ENCODE data around the gene SNAP29.
A peak's percentile ranks its signal among the peaks of the same experiment; 100 is the strongest.
"Not testable (repeated sequence)": the region's sequence is repeated elsewhere in the genome, so short reads cannot be mapped to it uniquely, and the experiment has no call there.

SNAP29 gene

DNA sequence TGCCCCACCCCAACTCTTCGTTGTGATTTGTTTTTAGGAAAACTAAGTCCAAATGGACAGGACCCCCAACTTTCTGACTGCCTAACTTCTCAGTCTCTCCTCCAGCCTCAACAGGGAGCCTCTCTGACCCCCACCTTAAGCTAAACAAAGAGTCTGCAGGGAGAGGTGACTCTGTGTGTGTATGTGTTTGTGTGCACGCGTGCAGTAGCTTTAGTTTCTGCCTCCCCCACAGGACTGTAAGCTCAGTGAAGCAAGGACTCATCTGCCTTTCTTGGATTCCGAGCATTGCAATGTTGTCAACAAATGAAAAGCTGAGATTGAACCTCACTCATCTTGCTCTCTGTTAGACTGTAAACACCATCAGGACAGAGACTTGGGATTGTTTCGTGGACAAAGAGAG, 7.9 kb downstream of the SNAP29 start:
- no peak for DNase-seq (ENCODE audit: low spot score)

DNA sequence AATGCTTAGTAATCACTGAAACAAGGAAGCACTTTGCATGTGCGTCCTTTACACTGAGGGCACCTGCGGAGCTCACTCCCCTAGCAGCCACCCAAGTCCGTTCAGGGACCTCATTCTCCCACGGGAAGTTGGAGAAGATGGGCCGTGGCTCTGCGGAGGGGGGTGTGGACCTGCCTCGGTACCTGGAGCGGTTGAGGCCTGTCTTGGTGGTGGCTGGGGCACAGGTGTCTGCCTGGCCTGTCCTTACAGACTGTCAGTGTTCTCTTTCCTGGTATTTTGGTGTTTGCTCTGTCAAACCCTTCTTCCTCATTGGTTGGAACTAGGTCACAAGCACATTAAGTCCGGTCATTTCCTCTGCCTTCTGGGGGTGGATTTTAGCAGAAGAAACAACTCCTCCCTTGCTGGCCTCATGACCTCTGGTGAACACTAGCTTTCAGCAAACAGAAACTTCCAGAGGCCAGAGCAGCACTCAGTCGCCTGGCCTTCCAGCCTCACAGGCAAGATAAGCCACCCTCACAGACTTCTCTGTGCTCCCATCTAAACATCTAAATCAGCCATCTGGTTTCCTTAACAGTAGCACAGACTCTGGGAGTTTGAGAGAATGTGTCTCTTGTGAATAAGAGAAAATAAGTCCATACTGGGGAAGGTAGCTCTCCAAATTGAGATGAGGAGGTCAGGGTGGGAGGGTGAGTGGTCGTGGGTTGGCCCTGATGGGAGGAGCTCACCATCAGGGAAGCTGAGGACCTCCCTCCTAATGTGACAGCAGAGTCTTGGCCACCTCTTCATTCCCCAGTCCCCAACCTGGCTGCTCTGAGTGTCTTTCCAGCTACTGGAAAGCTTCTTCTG, 8.6 kb downstream of the SNAP29 start:
- peak; percentile 50 for DNase-seq (ENCODE audit: low spot score)

DNA sequence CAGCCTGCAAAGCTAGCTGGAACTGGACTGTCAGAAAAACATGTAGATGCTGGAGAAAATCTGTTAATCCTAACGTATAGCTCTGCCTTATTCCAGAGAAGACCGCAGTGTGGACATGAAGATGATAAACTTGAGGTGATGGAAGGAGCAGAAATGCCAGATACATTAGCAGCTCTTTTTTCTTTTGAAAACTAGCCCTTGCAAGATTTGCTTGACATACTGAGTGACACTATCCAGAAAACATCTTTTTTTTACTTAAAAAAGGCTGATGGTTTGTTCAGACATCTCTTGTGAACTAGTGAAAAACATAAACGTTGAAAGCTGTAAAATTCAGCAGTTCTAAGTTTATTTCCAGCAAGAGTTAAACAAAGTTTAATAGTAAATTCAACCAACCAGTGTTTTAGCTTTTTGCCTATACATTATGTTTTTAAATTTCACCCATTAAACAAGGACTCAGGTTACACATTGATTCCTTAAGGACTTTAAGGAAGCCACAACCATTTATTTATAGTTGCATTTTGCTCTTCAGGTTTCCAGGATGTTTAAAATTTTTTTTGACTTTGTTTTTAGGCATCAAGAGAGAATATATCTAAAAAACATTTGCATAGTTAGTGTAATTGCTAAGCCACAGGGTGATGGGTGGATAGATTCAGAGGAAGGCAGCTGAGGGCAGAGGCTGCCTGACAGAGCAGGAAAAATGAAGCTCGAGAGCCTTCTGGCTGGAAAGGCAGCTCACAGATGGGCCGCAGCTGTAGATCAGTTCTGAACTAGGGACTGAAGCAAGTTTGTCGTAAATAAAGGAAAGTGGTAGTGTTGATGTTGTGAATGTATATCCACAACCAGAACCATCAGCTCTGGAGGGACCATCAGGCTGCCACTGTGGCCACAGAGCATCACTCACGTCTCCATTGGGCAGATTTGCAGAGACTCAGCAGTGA, 9.5 kb downstream of the SNAP29 start:
- DNase-seq (ENCODE audit: low spot score), result no peak

DNA sequence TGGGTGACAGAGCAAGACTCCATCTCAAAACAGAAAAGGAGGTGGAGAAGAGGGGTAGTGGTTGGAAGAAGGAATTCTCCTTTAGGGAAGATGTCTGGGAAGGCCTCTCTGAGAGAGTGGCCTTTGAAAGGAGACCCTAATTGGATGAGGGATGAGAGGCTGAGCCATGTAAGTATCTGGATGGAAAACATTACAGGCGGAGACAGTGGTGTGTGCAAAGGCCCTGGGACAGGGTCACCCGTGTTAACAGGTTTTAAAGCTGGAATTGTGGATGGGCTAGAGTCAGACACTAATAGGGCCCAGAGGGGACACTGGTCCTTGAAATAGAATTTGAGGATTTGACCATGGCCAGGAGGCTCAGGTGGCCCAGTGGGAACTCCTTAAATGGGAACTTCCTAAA, 10.4 kb downstream of the SNAP29 start:
- DNase-seq (ENCODE audit: low spot score), result no peak

DNA sequence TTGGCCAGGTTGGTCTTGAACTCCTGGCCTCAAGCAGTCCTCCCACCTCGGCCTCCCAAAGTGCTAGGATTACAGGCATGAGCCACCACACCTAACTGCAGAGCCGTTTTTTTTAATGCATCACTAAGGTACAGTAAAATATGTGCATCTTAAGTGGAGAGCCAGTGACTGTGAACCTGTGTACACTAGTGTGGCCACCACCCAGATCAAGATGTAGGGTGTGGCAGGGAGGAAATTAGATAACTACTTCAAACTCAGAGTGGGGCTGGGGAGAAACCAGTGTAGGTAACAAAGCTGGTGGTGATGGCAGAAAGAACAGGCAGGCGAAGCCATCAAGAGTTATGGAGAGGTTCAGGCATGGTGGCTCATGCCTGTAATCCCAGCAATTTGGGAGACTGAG, 14.4 kb downstream of the SNAP29 start:
- DNase-seq (ENCODE audit: low spot score), result no peak

DNA sequence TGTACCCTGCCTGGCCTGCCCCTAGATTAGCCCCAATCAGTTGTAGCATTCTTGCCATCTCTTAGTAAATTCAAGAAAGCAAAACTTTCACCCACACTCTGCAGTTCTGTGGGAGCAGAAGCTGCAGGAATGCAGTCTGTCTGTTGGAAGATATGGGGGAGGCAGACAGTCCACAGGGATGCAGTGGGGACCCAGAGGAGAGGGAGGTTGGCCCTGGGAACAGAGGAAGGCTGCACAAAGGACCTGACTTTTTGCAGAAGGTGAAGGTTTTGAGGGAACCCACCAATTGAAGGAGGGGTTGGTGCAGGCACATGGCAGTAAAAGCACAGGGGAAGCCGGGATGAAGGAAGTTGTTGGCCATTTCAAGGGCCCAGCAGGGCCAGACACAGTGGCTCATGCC, 16.5 kb downstream of the SNAP29 start:
- DNase-seq (ENCODE audit: low spot score), result no peak

DNA sequence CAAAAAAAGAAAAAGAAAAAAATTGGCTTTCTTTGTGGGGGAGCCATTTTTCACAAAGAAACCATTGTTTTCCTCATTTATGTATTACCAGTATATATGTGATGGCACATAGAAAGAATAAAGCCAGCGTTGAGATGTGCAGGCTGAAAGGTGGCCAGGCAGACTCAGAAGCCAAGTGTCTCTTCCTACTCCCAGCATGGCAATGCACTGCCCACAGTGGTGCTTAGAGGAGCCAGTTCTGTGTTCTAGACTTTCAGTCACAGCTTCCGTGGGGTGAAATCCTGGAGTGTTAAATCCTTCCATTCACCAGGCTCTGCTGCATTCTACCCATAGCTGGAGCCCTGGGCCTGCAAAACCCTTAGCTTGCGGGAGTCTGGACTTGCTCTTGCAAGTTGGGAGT, 18.9 kb downstream of the SNAP29 start:
- no peak for DNase-seq (ENCODE audit: low spot score)

DNA sequence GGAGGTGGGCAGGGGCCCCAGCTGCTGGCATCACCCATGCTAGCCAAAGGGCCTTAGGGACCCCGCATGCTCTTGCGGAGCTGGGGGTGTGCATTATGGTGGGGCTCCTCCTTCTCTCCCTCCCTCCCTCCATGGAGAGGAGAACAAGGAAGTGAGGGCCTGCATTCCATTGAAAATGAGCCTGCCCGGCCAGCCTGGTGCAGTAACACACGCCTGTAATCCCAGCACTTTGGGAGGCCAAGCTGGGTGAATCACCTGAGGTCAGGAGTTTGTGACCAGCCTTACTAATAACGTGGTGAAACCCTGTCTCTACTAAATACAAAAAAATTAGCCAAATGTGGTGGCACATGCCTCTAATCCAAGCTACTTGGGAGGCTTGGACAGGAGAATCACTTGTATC, 22.4 kb downstream of the SNAP29 start:
- no peak for DNase-seq (ENCODE audit: low spot score)

DNA sequence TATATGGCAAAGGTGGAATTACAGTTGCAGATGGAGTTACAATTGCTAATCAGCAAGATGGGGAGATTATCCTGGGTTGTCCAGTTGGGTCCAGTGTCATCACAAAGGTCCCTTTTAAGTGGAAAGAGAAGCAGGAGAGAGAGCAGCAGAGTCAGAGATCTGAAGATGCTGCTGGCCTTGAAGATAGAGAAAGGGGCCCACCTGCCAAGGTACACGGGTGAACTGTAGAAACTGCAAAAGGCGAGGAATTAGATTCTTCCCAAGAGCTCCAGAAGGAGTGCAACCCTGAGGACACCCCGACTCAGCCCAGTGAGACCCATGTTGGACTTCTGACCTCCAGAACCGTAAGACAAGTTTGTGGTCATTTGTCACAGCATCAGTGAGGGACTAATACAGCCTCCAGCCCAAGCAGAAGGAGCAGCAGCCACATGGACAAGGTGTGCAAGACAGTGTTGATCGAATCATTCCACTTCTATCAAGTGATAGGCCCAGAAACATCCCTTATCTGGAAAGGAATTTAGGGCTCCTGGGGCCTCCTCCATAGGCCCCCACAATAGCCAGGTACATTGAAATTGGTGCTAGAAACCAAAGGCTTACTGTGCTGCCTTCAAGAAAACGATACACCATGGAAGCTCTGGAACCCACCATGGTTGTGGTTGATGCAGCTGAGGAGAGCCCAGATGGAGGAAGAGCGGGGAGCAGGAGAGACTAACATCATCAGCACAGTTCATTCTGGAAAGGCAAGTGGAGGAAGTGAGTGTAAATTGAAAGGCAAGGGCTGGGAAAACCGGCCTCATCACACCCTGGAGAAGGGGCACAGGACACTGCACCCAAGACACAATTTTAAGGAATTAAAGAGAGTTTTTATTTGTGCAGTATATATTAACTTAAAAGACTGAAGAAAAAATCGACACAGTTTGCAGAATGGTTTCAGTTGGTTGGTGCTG, 23.3 kb downstream of the SNAP29 start:
- DNase-seq (ENCODE audit: low spot score), result no peak

DNA sequence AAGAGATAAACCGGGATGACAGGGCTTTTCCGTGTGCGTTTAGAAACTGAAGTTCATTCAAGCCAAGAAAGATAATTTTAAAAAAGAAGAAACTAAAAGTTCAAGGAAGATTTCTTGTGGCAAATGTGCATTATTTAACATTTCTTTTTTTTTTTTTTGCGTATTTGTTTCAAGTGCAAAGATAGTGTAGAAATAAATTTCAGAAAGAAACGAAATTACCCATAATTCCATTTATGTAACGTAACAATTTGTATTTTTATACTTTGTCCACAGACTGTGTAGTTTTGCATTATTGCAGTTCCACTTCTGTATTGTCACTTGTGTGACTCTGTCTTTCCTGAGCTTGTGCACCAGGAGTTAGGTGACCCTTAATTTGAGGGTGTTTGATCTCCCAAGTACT, 24.0 kb downstream of the SNAP29 start:
- DNase-seq (ENCODE audit: low spot score), result no peak

DNA sequence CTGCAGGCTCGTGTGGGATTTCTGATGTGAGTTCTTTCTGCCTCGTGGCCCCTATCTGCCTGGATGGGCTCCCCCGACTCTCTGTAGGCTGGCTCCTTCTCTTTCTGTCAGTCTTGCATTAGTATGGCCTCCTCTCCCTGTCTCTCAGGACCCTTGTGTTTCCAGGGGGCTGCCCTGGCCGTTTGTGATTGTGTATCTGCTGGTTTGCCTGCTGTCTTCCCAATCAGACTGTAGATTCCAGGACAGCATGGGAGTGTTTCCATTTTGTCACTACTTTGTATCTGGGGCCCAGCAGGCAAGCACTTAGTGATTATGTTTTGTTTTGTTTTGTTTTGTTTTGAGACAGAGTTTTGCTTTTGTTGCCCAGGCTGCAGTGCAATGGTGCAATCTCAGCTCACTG, 25.6 kb downstream of the SNAP29 start:
- no peak for DNase-seq (ENCODE audit: low spot score)

DNA sequence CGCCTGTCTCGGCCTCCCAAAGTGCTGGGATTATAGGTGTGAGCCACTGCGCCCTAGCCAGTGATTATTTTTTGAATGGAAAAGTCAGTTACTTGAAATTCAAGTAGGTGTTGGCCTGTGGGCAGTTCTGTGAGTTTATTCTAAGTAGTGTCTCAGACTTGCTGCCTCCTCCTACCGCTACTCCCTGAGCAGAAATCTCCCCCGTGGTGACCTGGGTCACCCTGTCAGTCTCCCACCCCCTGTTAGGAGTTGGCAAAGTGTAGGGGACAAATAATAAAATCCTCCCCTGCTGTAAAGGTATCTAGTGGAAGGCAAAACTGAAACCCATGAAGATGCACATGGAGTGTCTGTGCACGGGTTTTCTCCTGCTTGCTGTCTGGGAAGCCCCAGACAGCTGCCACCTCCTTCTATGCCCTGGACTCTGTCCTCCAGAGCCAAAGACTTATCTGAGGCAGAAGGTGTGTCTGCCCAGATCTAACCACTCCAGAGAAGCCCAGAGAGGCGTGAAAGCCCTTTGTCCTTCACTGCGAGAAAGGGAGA, 26.3 kb downstream of the SNAP29 start:
- no peak for DNase-seq (ENCODE audit: low spot score)

DNA sequence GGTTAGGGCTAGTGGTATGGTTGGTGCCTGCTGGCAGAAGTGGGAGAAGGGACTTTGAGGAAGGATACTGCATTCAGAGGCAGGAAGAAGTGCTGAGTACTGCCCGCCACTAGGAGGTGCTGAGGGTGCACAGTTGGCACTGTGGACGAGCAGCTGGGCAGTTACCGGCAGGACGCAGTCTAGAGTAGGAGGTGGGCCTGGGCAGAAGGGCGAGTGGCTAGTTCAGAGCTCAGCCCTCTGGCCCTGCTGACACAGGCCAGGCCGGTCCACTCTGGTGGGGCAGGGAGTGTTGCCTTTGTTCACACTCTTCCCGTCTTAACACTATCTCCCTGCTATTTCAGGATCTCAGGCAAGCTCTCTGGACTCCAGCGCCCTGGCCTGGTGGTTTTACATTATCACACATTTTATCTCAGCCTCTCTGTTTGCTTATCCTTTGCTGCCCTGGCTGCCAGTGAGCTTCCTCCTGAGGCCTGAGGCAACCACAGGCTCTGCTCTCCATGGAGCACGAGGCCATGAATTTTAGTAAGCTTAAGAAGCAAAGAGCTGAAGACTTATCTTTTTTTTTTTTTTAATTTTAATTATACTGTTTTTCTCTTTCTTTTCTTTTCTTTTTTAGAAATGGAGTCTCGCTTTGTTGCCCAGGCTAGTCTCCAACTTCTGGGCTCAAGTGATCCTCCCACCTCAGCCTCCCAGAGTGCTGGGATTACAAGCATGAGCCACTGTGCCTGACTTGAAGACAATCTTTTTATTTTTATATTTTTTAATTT, 26.9 kb downstream of the SNAP29 start:
- DNase-seq (ENCODE audit: low spot score), result peak; percentile 57

DNA sequence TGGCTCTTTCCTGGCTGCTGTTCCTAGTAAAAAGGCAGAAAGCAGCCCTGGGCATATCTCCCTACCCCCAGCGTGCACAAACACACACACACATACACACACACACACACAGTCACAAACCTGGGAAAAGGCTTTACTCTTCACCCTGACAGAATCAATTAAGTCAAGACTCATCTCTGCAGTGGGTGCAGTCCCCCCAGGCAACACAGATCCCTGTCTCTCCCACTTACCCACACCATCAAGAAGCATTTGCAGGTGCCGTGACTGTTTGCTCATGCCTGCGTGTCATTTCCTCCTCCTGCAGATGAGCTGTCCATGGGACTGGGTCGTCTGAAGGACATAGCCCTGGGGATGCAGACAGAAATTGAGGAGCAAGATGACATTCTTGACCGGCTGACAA, 28.6 kb downstream of the SNAP29 start:
- DNase-seq (ENCODE audit: low spot score), result no peak

DNA sequence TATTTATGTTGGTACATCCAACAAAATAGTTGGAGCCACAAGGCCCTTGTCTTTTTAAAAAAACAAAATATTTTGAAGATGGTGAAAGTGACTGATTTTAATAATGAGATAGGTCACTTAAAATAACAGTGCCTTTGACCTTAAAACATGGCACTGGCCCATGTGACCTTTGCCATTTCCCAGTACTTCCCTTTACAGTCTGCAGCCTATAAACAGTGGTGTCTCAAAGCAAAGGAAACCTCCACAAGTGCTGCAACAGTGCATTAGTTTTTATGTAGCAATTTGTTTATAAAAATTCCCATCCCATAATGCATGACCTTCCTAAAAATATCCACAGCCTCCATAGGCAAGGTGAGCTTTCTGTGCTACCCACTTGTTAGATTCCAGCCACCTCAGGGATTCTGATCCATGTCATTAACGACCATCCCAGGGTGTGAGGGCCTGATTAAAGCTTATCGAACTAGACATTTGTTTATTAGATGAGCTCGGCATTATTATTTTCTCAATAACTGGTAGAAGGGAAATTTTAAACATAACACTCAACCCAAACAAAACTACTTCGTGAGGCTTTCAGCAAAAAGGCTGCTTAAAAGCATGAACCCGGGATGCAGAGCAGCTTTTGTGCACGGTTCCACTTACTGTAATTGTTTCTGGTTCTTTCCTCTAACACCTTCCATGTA, 30.4 kb downstream of the SNAP29 start:
- no peak for DNase-seq (ENCODE audit: low spot score)

DNA sequence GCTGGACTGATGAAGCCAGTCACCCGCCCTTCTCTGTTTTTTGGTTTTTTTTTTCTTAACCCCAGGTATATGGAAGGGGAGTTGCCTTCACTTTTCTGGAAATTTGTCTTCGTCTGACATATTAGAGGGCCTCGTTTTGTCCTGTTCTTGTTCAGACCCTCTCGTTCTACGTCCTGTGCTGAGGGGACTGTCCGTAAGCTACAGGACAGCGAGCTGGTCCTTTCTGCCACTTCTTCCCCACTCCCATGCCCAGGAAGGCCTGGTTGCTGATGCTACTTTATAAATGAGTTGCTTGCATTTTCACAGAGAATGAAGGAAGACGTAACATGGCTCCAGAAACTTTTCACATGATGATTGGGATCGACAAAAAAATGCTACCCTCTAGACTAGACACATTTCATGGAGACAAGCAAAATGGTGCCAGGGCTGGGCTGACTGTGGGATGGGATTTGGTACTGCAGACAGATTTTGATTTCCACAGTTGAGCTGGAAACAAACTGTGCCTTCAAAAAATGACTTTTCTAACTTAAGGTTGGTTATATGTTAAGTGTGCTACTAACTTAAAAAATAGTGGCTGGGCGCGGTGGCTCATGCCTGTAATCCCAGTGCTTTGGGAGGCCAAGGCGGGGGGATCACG, 31.2 kb downstream of the SNAP29 start:
- no peak for DNase-seq (ENCODE audit: low spot score)

DNA sequence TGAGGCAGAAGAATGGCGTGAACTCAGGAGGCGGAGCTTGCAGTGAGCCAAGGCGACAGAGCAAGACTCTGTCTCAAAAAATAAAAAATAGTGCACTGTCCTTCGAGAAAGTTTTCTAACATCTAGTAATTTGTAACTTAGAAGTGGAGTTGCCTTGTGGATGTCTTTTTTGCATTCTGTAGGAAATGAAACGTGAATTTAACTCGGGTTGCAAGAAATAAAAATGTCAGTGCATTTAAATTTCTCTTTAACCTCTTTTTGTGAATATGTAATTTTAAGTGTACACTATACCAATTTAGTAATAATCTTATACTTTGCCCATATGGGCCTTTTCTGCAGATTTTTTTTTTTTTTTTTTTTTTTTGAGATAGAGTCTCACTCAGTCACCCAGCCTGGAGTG, 32.2 kb downstream of the SNAP29 start:
- no peak for DNase-seq (ENCODE audit: low spot score)

DNA sequence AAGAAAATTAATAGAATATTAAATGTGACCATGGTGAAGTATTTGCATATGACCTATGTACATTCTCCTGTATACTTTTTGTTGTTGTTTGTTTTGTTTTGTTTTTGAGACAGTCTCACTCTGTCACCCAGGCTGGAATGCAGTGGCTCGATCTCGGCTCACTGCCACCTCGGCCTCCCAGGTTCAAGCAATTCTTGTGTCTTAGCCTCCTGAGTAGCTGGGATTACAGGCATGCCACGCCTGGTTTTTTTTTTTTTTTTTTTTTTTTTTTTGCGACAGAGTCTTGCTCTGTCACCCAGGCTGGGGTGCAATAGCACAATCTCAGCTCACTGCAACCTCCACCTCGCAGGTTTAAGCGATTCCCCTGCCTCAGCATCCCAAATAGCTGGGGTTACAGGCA, 38.9 kb downstream of the SNAP29 start:
- not testable (repeated sequence) for DNase-seq (ENCODE audit: low spot score)

DNA sequence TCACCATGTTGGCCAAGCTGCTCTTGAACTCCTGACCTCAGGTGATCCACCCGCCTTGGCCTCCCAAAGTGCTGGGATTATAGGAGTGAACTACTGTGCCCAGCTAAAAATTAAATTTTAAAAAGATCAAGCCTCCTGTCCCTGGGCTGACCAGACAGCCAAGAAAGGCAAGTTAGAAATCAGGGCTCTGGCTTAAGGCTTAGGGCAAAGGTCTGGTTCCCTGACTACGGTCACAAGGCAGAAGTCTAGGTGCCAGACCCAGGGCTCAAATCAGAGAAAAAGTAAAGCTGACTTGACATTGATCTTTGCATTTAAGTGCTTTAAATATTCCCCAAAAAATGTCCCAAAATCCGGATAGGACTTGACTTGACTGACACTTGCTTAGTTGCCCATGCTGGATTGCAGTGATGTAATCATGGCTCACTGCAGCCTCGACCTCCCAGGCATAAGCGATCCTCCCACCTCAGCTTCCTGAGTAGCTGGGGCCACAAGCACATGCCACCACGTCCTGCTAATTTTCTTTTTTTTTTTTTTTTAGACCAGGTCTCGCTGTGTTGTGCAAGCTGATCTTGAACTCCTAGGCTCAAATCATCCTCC, 41.1 kb downstream of the SNAP29 start:
- no peak for DNase-seq (ENCODE audit: low spot score)

Measured in putamen (tissue), 1 donor.